Measurements from ENCODE around the gene TEX101. TPM values are rescaled to one million over a fixed set of nuclear protein-coding genes. Genes with fewer than 3 reads are reported as not detected.

Gene TEX101
- total RNA-seq, 6 experiments from 2014 or later = not detected

DNA sequence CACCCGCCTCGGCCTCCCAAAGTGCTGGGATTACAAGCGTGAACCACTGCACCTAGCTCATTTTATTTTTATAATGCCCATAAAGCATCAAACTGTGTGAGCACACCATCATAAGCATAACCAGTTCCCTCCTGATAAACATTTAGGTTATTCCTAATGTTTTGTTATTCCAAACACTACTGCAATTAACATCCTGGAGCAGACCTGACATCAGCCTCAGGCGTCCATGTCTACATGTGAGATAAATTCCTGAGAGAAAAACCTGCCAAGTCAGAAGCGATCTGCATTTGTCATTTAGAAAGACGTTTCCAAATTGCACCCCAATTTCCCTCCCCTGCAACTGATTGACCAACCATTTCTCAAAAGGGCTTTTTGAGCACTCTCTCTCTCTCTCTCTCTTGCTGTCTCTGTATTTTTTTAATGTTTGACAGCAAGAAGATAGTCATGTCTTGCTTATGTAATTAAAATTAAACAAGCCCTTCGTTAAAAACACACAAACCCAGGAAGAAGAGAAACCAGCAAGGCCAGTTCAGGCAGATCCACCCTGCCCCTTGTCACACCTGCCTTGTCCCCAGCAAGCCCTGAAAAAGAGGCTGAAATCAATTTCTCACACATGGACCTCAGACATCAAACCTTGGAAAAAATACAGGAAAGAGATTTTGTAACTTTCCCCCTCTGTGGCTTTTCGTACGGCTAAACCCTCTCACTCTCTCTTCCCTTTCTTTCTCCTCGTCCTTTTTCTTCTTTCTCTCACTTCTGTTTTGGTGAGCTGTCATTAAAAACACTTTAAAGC, 40.8 kb downstream of the TEX101 start:
- TF ChIP-seq CTCF (IDR thresholded peaks at IDR 0.05) = no peak
- Mint-ChIP-seq H3K4me3 (no peak overlapping the region), H3K27me3 (ENCODE audit: insufficient read depth) (peaks cover 14% of the 10 kb centered on the region), H3K4me1 (ENCODE audit: low read depth) (peaks cover 5% of the 10 kb centered on the region; the same call in 1 of the 2 replicates), H3K9me3 (peaks cover 8% of the 10 kb centered on the region), H3K36me3 (ENCODE audit: low read depth) (peaks cover 7% of the 10 kb centered on the region), H3K27ac (no peak overlapping the region)
- no peak for DNase-seq

DNA sequence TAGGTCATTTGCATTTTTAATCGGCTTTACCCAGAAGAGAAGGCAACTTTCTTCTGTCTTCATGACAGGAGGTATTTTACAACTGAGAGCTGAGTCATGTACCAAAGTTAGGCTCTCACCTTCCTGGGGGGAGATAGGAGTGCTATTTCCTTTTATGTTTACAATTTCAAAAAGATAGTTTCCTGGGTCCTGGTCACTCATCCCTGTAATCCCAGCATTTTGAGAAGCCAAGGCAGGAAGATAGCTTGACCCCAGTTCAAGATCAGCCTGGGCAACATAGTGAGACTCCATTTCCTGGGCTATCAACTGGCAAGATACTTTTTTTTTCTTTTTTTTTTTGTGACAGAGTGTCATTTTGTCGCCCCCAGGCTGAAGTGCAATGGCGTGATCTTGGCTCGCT, 43.1 kb downstream of the TEX101 start:
- peaks cover 1% of the 10 kb centered on the region for H3K9me3 Mint-ChIP-seq
- peaks cover 28% of the 10 kb centered on the region for H3K27me3 Mint-ChIP-seq (ENCODE audit: insufficient read depth)
- no peaks in the 10 kb centered on the region for H3K4me1 Mint-ChIP-seq (ENCODE audit: low read depth)
- TF ChIP-seq CTCF (IDR thresholded peaks at IDR 0.05) = no peak
- no peak overlapping the region for H3K27ac Mint-ChIP-seq
- peaks cover under 1% of the 10 kb centered on the region; the same call in 1 of the 2 replicates for H3K36me3 Mint-ChIP-seq (ENCODE audit: low read depth)
- no peak overlapping the region for H3K4me3 Mint-ChIP-seq
- DNase-seq = no peak

DNA sequence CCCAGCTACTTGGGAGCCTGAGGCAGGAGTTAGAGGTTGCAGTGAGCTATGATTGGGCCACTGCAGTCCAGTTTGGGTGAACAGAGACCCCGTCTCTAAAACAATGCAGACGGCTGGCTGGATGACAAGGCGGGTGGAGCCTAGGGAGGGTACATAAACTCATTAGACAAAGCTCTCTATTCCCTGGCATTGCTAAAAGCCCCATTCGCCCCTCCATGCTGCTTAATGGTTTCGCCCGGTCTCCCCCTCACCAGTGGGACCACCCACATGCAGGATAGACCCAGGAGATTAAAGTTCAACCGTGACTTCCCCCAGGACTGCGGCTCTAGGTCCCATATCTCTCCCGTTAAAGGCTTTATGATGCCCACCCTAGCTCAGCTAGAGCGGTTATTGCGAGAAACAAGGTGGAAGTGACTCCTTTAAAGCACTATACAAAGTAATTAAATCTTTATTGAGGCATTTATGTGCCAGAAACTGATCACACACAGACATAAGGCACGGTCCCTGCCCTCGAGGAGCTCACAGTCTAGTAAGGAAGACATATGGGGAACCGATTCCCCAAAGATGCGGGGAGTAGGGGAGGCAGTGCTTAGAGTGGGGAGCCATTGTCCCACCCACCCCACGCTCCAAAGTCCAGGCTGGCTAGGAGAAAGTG, 45.8 kb downstream of the TEX101 start:
- no peak overlapping the region for H3K4me3 Mint-ChIP-seq
- H3K4me1 Mint-ChIP-seq (ENCODE audit: low read depth) = peaks cover 14% of the 10 kb centered on the region
- no peaks in the 10 kb centered on the region for H3K9me3 Mint-ChIP-seq
- no peak for TF ChIP-seq CTCF (IDR thresholded peaks at IDR 0.05)
- no peaks in the 10 kb centered on the region for H3K36me3 Mint-ChIP-seq (ENCODE audit: low read depth)
- no peak overlapping the region for H3K27ac Mint-ChIP-seq
- DNase-seq = no peak
- H3K27me3 Mint-ChIP-seq (ENCODE audit: insufficient read depth) = peaks cover 27% of the 10 kb centered on the region

- Mint-ChIP-seq H3K27ac (no peak overlapping the region), H3K27me3 (ENCODE audit: insufficient read depth) (peaks cover 26% of the 10 kb centered on the region), H3K4me3 (no peak overlapping the region), H3K36me3 (ENCODE audit: low read depth) (no peaks in the 10 kb centered on the region), H3K9me3 (no peaks in the 10 kb centered on the region), H3K4me1 (ENCODE audit: low read depth) (peaks cover 21% of the 10 kb centered on the region)
- TF ChIP-seq CTCF (IDR thresholded peaks at IDR 0.05) = no peak
- no peak for DNase-seq
Measured at GRCh38 chr19:43461303-43461702, 46.6 kb downstream of the TEX101 start.

- no peak for DNase-seq
- Mint-ChIP-seq H3K36me3 (ENCODE audit: low read depth) (no peaks in the 10 kb centered on the region), H3K4me3 (no peak overlapping the region), H3K9me3 (no peaks in the 10 kb centered on the region), H3K4me1 (ENCODE audit: low read depth) (peaks cover 27% of the 10 kb centered on the region), H3K27ac (no peak overlapping the region), H3K27me3 (ENCODE audit: insufficient read depth) (peaks cover 24% of the 10 kb centered on the region)
- TF ChIP-seq CTCF (IDR thresholded peaks at IDR 0.05) = no peak
Measured at GRCh38 chr19:43462383-43462782, 47.7 kb downstream of the TEX101 start.
